Measurements from ENCODE around the gene RRAD. TPM values are rescaled to one million over a fixed set of nuclear protein-coding genes. Genes with fewer than 3 reads are reported as not detected.

Gene RRAD
- total RNA-seq, 1 donor, result 0.72 TPM

- DNase-seq (ENCODE audit: low read depth), result no peak
- H3K4me3 ChIP-seq (ENCODE audit: low read depth, low read length), result no peak overlapping the region
- TF ChIP-seq CTCF (IDR thresholded peaks at IDR 0.05; ENCODE audit: insufficient read depth, low read length), result no peak
Observed at GRCh38 chr16:66904428-66904845, 20.9 kb downstream of the RRAD start.

DNA sequence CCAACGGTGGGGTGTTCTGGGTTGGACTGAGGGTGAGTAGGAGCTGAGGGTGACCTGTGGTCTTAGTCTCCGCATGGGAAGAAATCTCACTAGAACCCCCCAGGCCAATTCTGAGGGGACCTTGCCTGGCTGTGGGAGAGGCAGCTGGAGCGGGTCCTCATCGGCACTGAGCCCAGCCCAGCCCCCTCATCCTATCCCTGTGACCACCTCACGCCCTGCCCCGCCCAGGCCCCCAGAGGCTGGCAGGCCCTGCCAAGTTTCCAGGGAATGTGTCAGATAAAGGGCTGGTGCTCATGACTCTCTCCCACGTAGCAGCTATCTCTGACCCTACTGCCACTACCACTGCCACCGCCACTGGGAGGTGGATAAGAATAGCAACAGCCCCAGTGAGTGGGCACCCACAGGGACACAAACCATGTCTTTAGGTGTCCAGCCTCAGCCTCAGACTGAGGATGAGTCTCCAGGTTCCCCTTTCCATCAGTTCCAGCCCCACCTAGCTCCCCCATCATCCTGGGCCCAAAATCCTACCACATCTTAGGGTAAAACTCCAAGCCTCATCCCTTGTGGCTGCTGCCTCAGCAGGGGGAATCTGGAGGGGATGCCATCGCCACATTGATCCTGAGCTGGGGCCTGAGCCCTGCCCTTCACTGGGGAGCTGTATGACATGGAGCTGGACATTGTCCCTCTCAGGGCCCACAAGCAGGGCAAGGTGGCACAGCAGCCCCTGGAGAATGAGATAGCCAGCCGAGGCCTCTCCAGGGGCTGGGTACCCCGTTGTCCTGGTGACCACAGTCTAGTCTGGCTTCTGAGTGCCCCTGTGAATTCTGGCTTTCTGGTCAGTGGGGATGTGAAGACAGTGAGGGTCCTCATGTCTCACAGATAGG, 21.5 kb downstream of the RRAD start:
- no peak overlapping the region for H3K4me3 ChIP-seq (ENCODE audit: low read depth, low read length)
- TF ChIP-seq CTCF (IDR thresholded peaks at IDR 0.05; ENCODE audit: insufficient read depth, low read length), result no peak
- DNase-seq (ENCODE audit: low read depth), result no peak

DNA sequence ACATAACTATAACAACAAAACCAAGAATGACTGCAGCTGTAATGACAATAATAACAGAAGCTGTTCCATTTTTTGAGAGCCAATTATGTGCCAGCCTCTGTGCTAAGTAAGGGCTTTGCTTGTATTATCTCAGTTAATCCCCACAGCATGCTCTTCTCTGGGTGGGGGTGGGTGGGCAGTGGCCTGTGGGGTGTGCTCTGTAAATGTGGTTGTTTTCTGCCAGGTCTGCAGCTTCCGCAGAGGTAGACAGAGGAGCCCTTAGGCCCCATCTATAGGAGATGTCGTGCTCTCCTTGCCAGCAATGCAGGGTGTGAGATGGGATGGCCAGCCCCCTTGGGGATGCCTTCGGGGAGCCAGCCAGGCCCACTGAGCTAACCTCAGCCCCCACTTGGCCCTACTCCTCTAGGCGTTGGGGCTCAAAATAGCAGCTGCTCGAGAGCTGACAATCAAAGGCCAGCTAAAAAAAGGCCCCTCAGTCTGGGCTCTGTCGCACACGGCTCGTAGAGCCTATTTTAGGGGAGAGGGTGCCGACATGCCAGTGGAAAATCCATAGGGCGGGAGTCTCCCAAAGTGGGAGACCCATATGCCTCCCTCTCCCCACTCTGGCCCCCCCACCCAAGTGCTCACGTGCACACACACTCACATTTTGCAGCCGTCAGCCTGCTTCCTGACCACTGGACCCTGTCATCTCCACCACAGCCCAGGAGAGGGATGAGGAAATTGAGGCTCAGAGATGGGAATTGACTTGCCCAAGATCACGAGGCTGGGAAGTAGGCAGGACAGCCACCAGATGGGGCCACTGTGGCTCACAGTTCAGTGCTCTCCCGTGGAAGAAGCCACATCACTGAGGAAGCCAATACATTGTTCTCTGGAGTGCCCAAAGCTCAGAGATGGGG, 22.4 kb downstream of the RRAD start:
- no peak for DNase-seq (ENCODE audit: low read depth)
- H3K4me3 ChIP-seq (ENCODE audit: low read depth, low read length), result no peak overlapping the region
- TF ChIP-seq CTCF (IDR thresholded peaks at IDR 0.05; ENCODE audit: insufficient read depth, low read length), result no peak

DNA sequence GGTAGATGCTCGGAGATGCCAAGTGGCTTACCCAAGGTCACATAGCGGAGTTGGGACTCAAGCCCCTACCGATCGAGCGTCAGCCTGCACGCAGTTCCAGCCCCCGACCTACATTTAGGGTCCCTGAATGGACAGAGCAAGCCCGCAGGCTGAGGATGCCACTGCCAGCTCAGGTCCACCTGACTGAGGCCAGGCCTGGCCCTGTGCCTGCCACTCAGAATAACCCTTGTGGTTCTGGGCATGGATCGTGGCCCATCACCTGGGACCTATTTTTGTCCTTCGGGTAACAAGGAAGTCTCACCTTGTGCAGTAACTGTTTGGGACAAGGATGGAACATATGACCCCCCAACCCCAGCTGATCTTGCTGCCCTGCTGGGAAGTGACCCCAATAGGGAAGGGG, 23.7 kb downstream of the RRAD start:
- no peak overlapping the region for H3K4me3 ChIP-seq (ENCODE audit: low read depth, low read length)
- no peak for DNase-seq (ENCODE audit: low read depth)
- TF ChIP-seq CTCF (IDR thresholded peaks at IDR 0.05; ENCODE audit: insufficient read depth, low read length), result no peak

- H3K4me3 ChIP-seq (ENCODE audit: low read depth, low read length), result no peak overlapping the region
- peak; percentile 55 for DNase-seq (ENCODE audit: low read depth)
- no peak for TF ChIP-seq CTCF (IDR thresholded peaks at IDR 0.05; ENCODE audit: insufficient read depth, low read length)
Observed at GRCh38 chr16:66900721-66901441, 24.5 kb downstream of the RRAD start.

DNA sequence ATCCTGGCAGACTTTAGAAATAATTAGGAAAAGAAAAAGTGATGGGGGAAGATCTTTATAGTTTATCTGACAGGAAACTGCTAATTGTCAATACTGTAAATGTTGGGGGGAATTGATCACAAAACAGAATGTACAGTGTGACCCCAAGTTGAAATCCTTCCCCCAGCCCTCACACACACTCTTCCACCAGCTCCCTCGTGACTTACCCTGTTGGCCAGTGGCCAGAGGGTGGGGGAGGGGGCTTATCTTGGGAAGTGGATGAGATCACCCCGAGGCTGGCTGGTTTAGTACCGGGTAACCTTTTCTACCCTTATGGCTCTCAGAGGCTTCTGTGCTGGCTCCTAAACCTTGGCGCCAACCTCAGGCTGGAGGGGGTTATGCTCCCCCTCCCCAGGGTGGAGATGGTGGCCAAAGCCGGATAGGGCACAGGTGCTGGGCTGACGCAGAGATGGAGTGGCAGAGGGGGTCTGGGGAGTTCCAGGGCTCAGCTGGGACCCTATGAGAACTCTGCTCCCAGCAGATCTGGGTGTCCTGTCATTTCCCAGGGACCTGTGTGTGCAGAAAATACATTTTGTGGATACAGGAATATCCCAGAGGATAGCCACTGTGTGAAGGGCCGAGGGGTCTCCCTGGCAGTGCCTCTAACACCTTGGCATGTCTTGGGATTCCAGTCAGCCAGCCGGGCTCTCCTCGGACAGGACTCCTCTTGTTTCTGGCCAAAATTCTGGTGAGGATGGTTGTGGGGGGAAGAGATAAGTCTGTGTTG, 25.2 kb downstream of the RRAD start:
- H3K4me3 ChIP-seq (ENCODE audit: low read depth, low read length), result no peak overlapping the region
- peak; percentile 78 for DNase-seq (ENCODE audit: low read depth)
- no peak for TF ChIP-seq CTCF (IDR thresholded peaks at IDR 0.05; ENCODE audit: insufficient read depth, low read length)
